ENCODE results near the gene GRB10. TPM values are rescaled to one million over a fixed set of nuclear protein-coding genes. Genes with fewer than 3 reads are reported as not detected.

GRB10 gene
- total and polyA plus RNA-seq, 4 donors, result 10.7 to 53.1 (median 17.5) TPM

DNA sequence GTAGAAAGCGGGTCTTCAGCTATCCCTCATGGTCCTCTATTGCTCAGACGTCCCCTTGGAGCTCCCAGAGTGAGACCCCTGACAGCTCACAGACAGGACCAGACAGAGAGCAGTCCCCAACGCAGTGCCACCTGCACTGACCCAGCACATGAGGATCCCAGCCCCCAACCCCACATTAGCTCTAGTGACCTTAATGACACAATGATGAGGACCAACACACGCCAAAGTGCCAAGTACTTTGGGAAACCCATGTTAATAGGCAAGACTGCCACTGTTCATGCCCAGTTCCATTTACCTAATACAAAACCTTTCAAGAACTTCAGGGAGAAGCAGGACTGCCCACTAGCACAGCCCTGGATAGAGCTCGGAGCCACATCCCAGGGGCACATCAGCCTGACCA, 5.7 kb upstream of the GRB10 start:
- Histone ChIP-seq H3K27me3 (ENCODE audit: control insufficient read depth in 4 of 4, insufficient read depth in 4 of 4, low read length in 3 of 4) (no peaks in the 10 kb centered on the region), H3K9me3 (ENCODE audit: control insufficient read depth in 4 of 4, low read length in 3 of 4) (no peaks in the 10 kb centered on the region), H3K4me1 (ENCODE audit: control insufficient read depth in 4 of 4, insufficient read depth in 4 of 4, low read length in 3 of 4) (peaks cover 20 to 73% (median 41%) of the 10 kb centered on the region in 4 donors), H3K9ac (ENCODE audit: low read depth in 1 of 2, low read length in 2 of 2) (no peak overlapping the region), H3K36me3 (ENCODE audit: control insufficient read depth in 4 of 4, insufficient read depth in 3 of 4, low read depth in 1 of 4, low read length in 3 of 4) (no peaks in the 10 kb centered on the region), H3K4me3 (ENCODE audit: low read depth in 1 of 3, low read length in 3 of 3) (no peak overlapping the region), H3K27ac (ENCODE audit: low read depth in 1 of 2, low read length in 2 of 2) (no peak overlapping the region)
- no peak for DNase-seq (ENCODE audit: low spot score)
- WGBS, result 96% methylated on average over 5 of the region's 5 CpGs
- no peak for TF ChIP-seq HNF4A (conservative IDR thresholded peaks at IDR 0.05)
- no peak for TF ChIP-seq ZBTB33 (IDR thresholded peaks at IDR 0.05)
- TF ChIP-seq REST (IDR thresholded peaks at IDR 0.05), result no peak
- no peak for TF ChIP-seq RAD21 (IDR thresholded peaks at IDR 0.05)
- TF ChIP-seq HNF4G (IDR thresholded peaks at IDR 0.05), result no peak
- TF ChIP-seq, protein P1, sequence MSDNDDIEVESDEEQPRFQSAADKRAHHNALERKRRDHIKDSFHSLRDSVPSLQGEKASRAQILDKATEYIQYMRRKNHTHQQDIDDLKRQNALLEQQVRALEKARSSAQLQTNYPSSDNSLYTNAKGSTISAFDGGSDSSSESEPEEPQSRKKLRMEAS (IDR thresholded peaks at IDR 0.05), result no peak
- TF ChIP-seq, protein P2, sequence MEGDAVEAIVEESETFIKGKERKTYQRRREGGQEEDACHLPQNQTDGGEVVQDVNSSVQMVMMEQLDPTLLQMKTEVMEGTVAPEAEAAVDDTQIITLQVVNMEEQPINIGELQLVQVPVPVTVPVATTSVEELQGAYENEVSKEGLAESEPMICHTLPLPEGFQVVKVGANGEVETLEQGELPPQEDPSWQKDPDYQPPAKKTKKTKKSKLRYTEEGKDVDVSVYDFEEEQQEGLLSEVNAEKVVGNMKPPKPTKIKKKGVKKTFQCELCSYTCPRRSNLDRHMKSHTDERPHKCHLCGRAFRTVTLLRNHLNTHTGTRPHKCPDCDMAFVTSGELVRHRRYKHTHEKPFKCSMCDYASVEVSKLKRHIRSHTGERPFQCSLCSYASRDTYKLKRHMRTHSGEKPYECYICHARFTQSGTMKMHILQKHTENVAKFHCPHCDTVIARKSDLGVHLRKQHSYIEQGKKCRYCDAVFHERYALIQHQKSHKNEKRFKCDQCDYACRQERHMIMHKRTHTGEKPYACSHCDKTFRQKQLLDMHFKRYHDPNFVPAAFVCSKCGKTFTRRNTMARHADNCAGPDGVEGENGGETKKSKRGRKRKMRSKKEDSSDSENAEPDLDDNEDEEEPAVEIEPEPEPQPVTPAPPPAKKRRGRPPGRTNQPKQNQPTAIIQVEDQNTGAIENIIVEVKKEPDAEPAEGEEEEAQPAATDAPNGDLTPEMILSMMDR (IDR thresholded peaks at IDR 0.05; ENCODE audit: low read depth, low read length, missing input control), result no peak
- no peak for TF ChIP-seq NR2F2 (IDR thresholded peaks at IDR 0.05)
- no peak for TF ChIP-seq EGR1 (IDR thresholded peaks at IDR 0.05; ENCODE audit: low read depth in 2 of 2)
- no peak for TF ChIP-seq FOXA1 (IDR thresholded peaks at IDR 0.05)
- no peak for TF ChIP-seq ATF3 (IDR thresholded peaks at IDR 0.05)
- no peak for TF ChIP-seq GABPA (IDR thresholded peaks at IDR 0.05 in 1 of 2, conservative IDR thresholded peaks at IDR 0.05 in 1 of 2)
- no peak for TF ChIP-seq YY1 (IDR thresholded peaks at IDR 0.05)
- TF ChIP-seq RXRA (IDR thresholded peaks at IDR 0.05), result no peak
- TF ChIP-seq FOXA2 (IDR thresholded peaks at IDR 0.05), result no peak
- no peak for TF ChIP-seq JUND (IDR thresholded peaks at IDR 0.05)
- TF ChIP-seq TAF1 (conservative IDR thresholded peaks at IDR 0.05), result no peak
- TF ChIP-seq SP1 (IDR thresholded peaks at IDR 0.05), result no peak
